ENCODE data around the gene SMARCAL1. TPM values are rescaled to one million over a fixed set of nuclear protein-coding genes. Genes with fewer than 3 reads are reported as not detected.
A peak's percentile ranks its signal among the peaks of the same experiment; 100 is the strongest.

The SMARCAL1 gene
- total and polyA plus RNA-seq, 9 of the 15 experiments (the other 6 are each of a cell fraction or from before 2014, with no cell fraction given): 8.2 to 27.9 (median 12.4) TPM

- TF ChIP-seq FOSL1 (tag; conservative IDR thresholded peaks at IDR 0.05): no peak
- TF ChIP-seq ZNF124 (CRISPR knock-in tag; IDR thresholded peaks at IDR 0.05): no peak
- no peak for TF ChIP-seq GABPB2 (CRISPR knock-in tag; conservative IDR thresholded peaks at IDR 0.05)
- TF ChIP-seq SMARCB1 (IDR thresholded peaks at IDR 0.05; ENCODE audit: insufficient read length, low read depth): no peak
- TF ChIP-seq CC2D1A (IDR thresholded peaks at IDR 0.05): no peak
- TF ChIP-seq POLR2AphosphoS2 (IDR thresholded peaks at IDR 0.05; ENCODE audit: low read length): 0 out of 2 replicates have a peak, but pooled peaks have one; percentile 61
- TF ChIP-seq CSDE1 (IDR thresholded peaks at IDR 0.05): no peak
- TF ChIP-seq ZNF175 (CRISPR knock-in tag; IDR thresholded peaks at IDR 0.05; ENCODE audit: low read depth): no peak
- TF ChIP-seq MCM2 (IDR thresholded peaks at IDR 0.05; ENCODE audit: low read depth): no peak
- no peak for TF ChIP-seq BRCA1 (IDR thresholded peaks at IDR 0.05)
- no peak for TF ChIP-seq BRCA1 (CRISPR knock-in tag; IDR thresholded peaks at IDR 0.05)
- no peak for TF ChIP-seq CAMTA2 (CRISPR knock-in tag; conservative IDR thresholded peaks at IDR 0.05)
- no peak for TF ChIP-seq ZNF12 (CRISPR knock-in tag; IDR thresholded peaks at IDR 0.05)
- TF ChIP-seq ZEB2 (IDR thresholded peaks at IDR 0.05): no peak
- TF ChIP-seq ZNF318 (IDR thresholded peaks at IDR 0.05; ENCODE audit: borderline replicate concordance in 1 of 2, low read depth in 1 of 2): peak in 1 of 2 experiments; percentile 92; a peak in 2 of 4 replicates
- TF ChIP-seq MED1 (CRISPR knock-in tag; IDR thresholded peaks at IDR 0.05; ENCODE audit: borderline replicate concordance): no peak
- TF ChIP-seq SMC3 (conservative IDR thresholded peaks at IDR 0.05; ENCODE audit: insufficient read depth, low read depth, low read length): no peak
- no peak for TF ChIP-seq ZNF785 (CRISPR knock-in tag; IDR thresholded peaks at IDR 0.05)
- no peak for TF ChIP-seq MYNN (IDR thresholded peaks at IDR 0.05)
- TF ChIP-seq MYNN (CRISPR knock-in tag; IDR thresholded peaks at IDR 0.05): no peak
- TF ChIP-seq ZBTB26 (CRISPR knock-in tag; IDR thresholded peaks at IDR 0.05): no peak
- no peak for TF ChIP-seq EP300 (IDR thresholded peaks at IDR 0.05; ENCODE audit: low read length)
These were observed 86.4 kb downstream of the SMARCAL1 start, which contains the start of gene RPL37A (continued) for GRCh38 chr2:216498379-216499352.

Measured in K562 (cell line).